ENCODE measurements around the gene NDUFA9.

DNA sequence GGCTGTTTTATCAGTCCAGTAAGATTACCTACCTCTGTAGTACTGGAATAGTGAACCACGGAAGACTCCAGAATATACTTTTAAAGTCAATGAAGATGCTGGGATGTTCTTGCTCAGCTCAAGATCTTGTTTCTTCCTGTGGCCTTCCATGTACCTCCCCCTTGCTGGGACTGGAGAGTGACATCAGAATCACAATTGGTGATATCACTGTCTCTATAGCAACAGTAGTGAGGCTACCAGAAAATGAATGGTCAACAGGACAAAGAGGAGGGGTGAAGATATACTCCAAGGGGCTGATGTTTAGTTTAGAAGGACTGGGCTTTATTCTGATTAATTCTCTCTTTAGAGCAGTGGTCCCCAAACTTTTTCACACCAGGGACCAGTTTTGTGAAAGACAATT is 3.9 kb upstream of the NDUFA9 start:
- TF ChIP-seq, protein P1, sequence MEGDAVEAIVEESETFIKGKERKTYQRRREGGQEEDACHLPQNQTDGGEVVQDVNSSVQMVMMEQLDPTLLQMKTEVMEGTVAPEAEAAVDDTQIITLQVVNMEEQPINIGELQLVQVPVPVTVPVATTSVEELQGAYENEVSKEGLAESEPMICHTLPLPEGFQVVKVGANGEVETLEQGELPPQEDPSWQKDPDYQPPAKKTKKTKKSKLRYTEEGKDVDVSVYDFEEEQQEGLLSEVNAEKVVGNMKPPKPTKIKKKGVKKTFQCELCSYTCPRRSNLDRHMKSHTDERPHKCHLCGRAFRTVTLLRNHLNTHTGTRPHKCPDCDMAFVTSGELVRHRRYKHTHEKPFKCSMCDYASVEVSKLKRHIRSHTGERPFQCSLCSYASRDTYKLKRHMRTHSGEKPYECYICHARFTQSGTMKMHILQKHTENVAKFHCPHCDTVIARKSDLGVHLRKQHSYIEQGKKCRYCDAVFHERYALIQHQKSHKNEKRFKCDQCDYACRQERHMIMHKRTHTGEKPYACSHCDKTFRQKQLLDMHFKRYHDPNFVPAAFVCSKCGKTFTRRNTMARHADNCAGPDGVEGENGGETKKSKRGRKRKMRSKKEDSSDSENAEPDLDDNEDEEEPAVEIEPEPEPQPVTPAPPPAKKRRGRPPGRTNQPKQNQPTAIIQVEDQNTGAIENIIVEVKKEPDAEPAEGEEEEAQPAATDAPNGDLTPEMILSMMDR (IDR thresholded peaks at IDR 0.05; ENCODE audit: borderline replicate concordance, extremely low read depth, low read length, poor library complexity, severe bottlenecking), result no peak
- no peak for TF ChIP-seq EZH2 (IDR thresholded peaks at IDR 0.05; ENCODE audit: borderline replicate concordance, low read depth, low read length, severe bottlenecking)
